Panc1 (cell line): ENCODE measurements around the gene CERS1.

Experiments
- TCF7L2 ChIP-seq: IDR thresholded peaks from 2 replicates; pipeline ENCODE4 v1.6.1; 2011; ENCODE audit warnings: mild to moderate bottlenecking, low read depth, low read length, inconsistent platforms
- TF ChIP-seq, protein P1 (sequence below): fragments of 450-650 bp; IDR thresholded peaks from 2 replicates; pipeline ENCODE4 v1.5.1; 2017; ENCODE audit warnings: mild to moderate bottlenecking

DNA sequence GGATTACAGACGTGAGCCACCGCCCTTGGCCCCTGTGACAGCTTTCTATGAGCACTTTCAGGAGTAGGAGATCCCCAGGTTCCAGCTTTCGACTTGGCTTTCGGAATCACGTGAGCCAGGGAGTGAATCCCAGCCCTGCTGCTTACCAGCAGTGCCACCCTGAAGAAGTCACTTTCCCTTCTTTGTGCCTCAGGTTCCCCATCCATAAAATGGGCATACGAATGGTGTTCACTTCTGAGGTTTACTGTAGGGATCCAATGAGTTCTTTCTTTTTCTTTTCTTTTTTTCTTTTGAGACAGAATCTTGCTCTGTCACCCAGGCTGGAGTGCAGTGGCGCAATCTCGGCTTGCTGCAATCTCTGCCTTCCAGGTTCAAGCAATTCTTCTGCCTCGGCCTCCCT, 49.3 kb upstream of the CERS1 start:
- TF ChIP-seq, protein P1, sequence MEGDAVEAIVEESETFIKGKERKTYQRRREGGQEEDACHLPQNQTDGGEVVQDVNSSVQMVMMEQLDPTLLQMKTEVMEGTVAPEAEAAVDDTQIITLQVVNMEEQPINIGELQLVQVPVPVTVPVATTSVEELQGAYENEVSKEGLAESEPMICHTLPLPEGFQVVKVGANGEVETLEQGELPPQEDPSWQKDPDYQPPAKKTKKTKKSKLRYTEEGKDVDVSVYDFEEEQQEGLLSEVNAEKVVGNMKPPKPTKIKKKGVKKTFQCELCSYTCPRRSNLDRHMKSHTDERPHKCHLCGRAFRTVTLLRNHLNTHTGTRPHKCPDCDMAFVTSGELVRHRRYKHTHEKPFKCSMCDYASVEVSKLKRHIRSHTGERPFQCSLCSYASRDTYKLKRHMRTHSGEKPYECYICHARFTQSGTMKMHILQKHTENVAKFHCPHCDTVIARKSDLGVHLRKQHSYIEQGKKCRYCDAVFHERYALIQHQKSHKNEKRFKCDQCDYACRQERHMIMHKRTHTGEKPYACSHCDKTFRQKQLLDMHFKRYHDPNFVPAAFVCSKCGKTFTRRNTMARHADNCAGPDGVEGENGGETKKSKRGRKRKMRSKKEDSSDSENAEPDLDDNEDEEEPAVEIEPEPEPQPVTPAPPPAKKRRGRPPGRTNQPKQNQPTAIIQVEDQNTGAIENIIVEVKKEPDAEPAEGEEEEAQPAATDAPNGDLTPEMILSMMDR: no peak
- no peak for TF ChIP-seq TCF7L2
